Measurements from ENCODE around the gene GALNT2.

GRCh38 chr1:230165536-230165935 lies 98.5 kb downstream of the GALNT2 start:
- TF ChIP-seq CTCF (IDR thresholded peaks at IDR 0.05; ENCODE audit: insufficient read depth, low read length, poor library complexity, severe bottlenecking) (no peak), EZH2phosphoT487 (conservative IDR thresholded peaks at IDR 0.05; ENCODE audit: low read length) (no peak)
